ENCODE results near the gene IGFBP3. TPM values are rescaled to one million over a fixed set of nuclear protein-coding genes. Genes with fewer than 3 reads are reported as not detected.

The IGFBP3 gene
- total RNA-seq, 1 donor: 2,181 TPM

DNA sequence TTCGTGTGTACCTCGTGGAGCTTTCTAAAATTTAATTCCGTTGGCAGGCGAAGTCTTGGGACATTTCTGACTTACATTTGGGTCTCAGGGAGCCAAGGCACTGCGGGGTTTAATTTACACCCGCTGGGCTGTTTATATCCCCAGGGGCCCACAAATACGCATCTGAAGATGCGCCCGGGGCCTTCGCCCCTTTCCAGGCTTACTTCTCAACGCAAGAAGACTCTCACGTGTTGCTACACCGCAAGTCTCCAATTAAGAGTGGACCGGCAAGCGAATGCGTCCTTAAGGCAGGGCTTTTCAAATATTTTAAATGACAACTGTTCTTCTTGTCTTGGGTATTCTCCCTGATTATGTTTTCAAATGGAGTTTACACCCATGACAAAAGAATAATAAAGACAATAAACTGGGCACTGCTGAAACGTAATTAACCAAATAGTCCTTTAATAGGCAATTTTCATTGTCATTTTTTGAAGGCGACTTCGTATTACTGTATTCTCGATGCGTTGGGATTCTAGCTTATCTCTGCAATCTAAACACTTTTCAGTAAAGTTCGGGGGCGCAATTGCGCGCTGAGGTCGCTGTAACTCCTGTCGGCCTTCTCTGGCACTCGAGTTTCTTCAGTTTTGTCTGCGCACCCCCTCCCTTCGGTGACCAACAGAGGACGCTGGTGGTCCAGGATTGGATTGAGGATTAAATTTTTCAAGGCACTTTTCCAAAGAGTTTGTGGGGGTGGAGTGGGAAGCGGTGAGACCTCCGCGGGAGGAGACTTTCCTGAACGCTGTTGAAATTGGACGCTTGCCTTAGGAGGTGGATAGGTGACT is 837 bp upstream of the IGFBP3 start:
- Histone ChIP-seq H3K4me3 (ENCODE audit: insufficient read depth, low read length) (peak overlapping the region; percentile 77), H3K4me1 (ENCODE audit: insufficient read depth, low read length) (peaks cover 58% of the 10 kb centered on the region), H3K9me3 (ENCODE audit: low read depth, low read length) (no peaks in the 10 kb centered on the region), H3K79me2 (ENCODE audit: insufficient read depth, low read length) (peaks cover 28% of the 10 kb centered on the region), H3K4me2 (ENCODE audit: insufficient read depth, low read length) (peak overlapping the region; percentile 88), H4K20me1 (ENCODE audit: insufficient read depth, low read length) (peaks cover 28% of the 10 kb centered on the region), H3K36me3 (ENCODE audit: insufficient read depth, low read length) (peaks cover 14% of the 10 kb centered on the region), H3K27me3 (ENCODE audit: insufficient read depth, low read length) (no peaks in the 10 kb centered on the region), H3K27ac (ENCODE audit: low read depth, low read length) (peak overlapping the region; percentile 84), H2AFZ (ENCODE audit: low read length) (peak overlapping the region; percentile 68)
- TF ChIP-seq, protein P1, sequence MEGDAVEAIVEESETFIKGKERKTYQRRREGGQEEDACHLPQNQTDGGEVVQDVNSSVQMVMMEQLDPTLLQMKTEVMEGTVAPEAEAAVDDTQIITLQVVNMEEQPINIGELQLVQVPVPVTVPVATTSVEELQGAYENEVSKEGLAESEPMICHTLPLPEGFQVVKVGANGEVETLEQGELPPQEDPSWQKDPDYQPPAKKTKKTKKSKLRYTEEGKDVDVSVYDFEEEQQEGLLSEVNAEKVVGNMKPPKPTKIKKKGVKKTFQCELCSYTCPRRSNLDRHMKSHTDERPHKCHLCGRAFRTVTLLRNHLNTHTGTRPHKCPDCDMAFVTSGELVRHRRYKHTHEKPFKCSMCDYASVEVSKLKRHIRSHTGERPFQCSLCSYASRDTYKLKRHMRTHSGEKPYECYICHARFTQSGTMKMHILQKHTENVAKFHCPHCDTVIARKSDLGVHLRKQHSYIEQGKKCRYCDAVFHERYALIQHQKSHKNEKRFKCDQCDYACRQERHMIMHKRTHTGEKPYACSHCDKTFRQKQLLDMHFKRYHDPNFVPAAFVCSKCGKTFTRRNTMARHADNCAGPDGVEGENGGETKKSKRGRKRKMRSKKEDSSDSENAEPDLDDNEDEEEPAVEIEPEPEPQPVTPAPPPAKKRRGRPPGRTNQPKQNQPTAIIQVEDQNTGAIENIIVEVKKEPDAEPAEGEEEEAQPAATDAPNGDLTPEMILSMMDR (IDR thresholded peaks at IDR 0.05; ENCODE audit: extremely low read depth, low read depth, low read length): peak; percentile 100
- peak; percentile 90 for DNase-seq (ENCODE audit: insufficient read length, low spot score, missing footprints)

GRCh38 chr7:45921381-45921698 is 268 bp upstream of the IGFBP3 start:
- TF ChIP-seq, protein P1 (IDR thresholded peaks at IDR 0.05; ENCODE audit: extremely low read depth, low read depth, low read length): no peak
- Histone ChIP-seq H3K36me3 (ENCODE audit: insufficient read depth, low read length) (peaks cover 19% of the 10 kb centered on the region), H2AFZ (ENCODE audit: low read length) (peak overlapping the region; percentile 48), H3K4me1 (ENCODE audit: insufficient read depth, low read length) (peaks cover 58% of the 10 kb centered on the region), H3K27ac (ENCODE audit: low read depth, low read length) (peak overlapping the region; percentile 84), H4K20me1 (ENCODE audit: insufficient read depth, low read length) (peaks cover 33% of the 10 kb centered on the region), H3K79me2 (ENCODE audit: insufficient read depth, low read length) (peaks cover 28% of the 10 kb centered on the region), H3K27me3 (ENCODE audit: insufficient read depth, low read length) (no peaks in the 10 kb centered on the region), H3K4me2 (ENCODE audit: insufficient read depth, low read length) (peak overlapping the region; percentile 88), H3K4me3 (ENCODE audit: insufficient read depth, low read length) (peak overlapping the region; percentile 77), H3K9me3 (ENCODE audit: low read depth, low read length) (no peaks in the 10 kb centered on the region)
- no peak for DNase-seq (ENCODE audit: insufficient read length, low spot score, missing footprints)

GRCh38 chr7:45919993-45920459 is 1.0 kb downstream of the IGFBP3 start:
- TF ChIP-seq, protein P1 (IDR thresholded peaks at IDR 0.05; ENCODE audit: extremely low read depth, low read depth, low read length): no peak
- Histone ChIP-seq H3K27ac (ENCODE audit: low read depth, low read length) (peak overlapping the region; percentile 60), H3K36me3 (ENCODE audit: insufficient read depth, low read length) (peaks cover 33% of the 10 kb centered on the region), H3K79me2 (ENCODE audit: insufficient read depth, low read length) (peaks cover 28% of the 10 kb centered on the region), H4K20me1 (ENCODE audit: insufficient read depth, low read length) (peaks cover 42% of the 10 kb centered on the region), H3K27me3 (ENCODE audit: insufficient read depth, low read length) (no peaks in the 10 kb centered on the region), H3K4me1 (ENCODE audit: insufficient read depth, low read length) (peaks cover 58% of the 10 kb centered on the region), H2AFZ (ENCODE audit: low read length) (no peak overlapping the region), H3K4me3 (ENCODE audit: insufficient read depth, low read length) (peak overlapping the region; percentile 77), H3K4me2 (ENCODE audit: insufficient read depth, low read length) (peak overlapping the region; percentile 88), H3K9me3 (ENCODE audit: low read depth, low read length) (no peaks in the 10 kb centered on the region)
- DNase-seq (ENCODE audit: insufficient read length, low spot score, missing footprints): peak; percentile 73

DNA sequence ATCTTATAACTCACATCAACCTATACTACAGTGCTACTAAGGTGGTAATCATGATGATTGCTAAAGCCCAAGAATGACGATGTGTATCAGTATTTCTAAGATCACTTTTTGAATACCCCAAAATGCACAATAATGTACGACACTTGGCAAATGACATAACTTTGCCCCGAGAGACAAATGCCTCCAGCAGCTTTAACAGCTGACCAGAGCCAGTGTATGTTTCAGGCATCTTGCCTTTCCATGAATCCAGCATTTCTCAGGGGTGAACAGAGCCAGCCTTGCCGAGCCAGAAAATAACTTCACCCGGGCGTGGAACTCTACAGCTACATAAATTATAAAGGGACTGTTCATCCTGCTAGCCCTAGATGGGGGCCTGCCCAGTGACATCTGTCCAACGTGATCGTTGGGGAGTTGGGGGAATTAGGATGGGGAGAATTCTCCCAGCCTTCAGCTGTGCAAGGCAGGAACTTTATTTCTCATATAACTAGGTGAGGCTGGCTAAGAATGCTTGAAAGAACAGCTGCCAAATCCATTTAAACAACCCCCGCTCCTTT is 1.8 kb downstream of the IGFBP3 start:
- peaks cover 28% of the 10 kb centered on the region for H3K79me2 ChIP-seq (ENCODE audit: insufficient read depth, low read length)
- TF ChIP-seq, protein P1 (IDR thresholded peaks at IDR 0.05; ENCODE audit: extremely low read depth, low read depth, low read length): no peak
- H3K36me3 ChIP-seq (ENCODE audit: insufficient read depth, low read length): peaks cover 40% of the 10 kb centered on the region
- H3K4me3 ChIP-seq (ENCODE audit: insufficient read depth, low read length): peak overlapping the region; percentile 77
- peaks cover 51% of the 10 kb centered on the region for H3K4me1 ChIP-seq (ENCODE audit: insufficient read depth, low read length)
- peak; percentile 92 for DNase-seq (ENCODE audit: insufficient read length, low spot score, missing footprints)
- H2AFZ ChIP-seq (ENCODE audit: low read length): no peak overlapping the region
- peak overlapping the region; percentile 88 for H3K4me2 ChIP-seq (ENCODE audit: insufficient read depth, low read length)
- H3K27me3 ChIP-seq (ENCODE audit: insufficient read depth, low read length): no peaks in the 10 kb centered on the region
- no peaks in the 10 kb centered on the region for H3K9me3 ChIP-seq (ENCODE audit: low read depth, low read length)
- peak overlapping the region; percentile 60 for H3K27ac ChIP-seq (ENCODE audit: low read depth, low read length)
- peaks cover 46% of the 10 kb centered on the region for H4K20me1 ChIP-seq (ENCODE audit: insufficient read depth, low read length)
